UCSD-AML1 (cell line): ENCODE data around the gene TAS1R2.
"Not testable (repeated sequence)": the region's sequence is repeated elsewhere in the genome, so short reads cannot be mapped to it uniquely, and the experiment has no call there.

Experiments
- DNase-seq: peaks from one replicate; lab custom pipeline; 2025; ENCODE audit not compliant: unreplicated experiment; lab: John Stamatoyannopoulos, UW

Gene TAS1R2

DNA sequence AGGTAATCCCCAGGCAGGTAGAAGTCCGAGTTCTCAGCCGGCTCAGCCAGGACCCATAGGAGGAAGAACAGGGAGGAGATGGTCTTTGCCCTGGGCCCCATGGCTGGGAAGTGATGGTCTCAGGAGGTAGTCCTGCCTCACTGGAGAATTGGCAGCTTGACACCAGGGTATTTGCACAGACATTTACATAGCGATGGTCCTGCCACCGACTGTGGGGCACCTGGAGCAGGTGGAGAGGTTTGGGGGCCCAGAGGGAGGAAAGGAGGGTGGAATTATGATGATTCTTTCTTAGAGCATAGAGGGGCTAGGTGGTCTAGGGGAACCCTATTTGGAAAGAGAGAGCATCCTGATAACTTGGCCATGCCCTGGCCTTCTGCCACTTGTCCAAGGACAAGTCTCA is at the start of gene TAS1R2:
Gene TAS1R2 (minus strand): TSS at position 101 of the 400 bp plus-strand sequence. CDS start 0 bp downstream, at position 101.
- no peak for DNase-seq

DNA sequence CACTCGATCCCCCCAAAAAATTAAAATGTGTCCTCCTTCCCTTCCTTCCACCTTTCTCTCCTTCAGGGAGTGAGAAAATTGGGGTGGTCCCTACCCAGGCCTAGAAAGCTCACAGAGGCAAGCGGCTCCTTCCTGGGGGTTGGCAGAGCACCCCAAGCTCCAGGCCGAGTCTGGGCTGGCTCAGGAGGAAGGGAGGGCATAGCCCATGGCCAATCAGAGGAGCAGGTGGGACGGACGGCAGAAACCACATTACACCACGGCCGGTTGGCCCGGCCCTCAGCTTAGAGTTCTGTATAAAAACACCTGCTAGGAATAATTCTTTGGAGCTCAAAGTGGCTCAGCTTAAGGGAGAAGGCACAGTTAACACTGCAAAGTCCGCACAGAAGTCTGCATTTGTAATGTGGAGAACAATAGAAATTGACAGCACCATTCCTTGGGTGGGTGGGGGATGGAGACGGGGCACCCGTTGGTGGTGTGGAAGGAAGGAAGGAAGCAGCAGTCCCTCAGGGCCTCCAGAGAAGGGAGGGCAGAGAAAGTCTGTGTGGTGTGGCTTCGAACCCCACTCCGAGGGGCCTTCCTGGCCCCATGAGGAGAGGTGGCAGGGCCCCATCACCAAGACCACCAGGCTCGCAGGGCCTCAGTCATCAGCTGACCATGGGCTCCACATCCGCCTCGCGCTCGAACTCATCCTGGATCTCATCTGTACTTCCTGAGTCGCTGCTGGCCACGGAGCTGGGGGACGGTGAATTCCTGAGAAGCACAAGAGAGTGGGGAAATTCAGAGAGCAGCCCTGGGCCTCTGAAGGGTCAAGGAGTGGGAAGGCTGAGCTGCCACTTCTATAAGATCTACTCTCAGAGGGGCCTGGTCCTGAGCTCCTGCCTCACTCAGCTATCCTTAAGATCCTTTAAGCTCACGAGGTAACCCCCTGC is 48.7 kb upstream of the TAS1R2 start:
- DNase-seq = peak; percentile 75

DNA sequence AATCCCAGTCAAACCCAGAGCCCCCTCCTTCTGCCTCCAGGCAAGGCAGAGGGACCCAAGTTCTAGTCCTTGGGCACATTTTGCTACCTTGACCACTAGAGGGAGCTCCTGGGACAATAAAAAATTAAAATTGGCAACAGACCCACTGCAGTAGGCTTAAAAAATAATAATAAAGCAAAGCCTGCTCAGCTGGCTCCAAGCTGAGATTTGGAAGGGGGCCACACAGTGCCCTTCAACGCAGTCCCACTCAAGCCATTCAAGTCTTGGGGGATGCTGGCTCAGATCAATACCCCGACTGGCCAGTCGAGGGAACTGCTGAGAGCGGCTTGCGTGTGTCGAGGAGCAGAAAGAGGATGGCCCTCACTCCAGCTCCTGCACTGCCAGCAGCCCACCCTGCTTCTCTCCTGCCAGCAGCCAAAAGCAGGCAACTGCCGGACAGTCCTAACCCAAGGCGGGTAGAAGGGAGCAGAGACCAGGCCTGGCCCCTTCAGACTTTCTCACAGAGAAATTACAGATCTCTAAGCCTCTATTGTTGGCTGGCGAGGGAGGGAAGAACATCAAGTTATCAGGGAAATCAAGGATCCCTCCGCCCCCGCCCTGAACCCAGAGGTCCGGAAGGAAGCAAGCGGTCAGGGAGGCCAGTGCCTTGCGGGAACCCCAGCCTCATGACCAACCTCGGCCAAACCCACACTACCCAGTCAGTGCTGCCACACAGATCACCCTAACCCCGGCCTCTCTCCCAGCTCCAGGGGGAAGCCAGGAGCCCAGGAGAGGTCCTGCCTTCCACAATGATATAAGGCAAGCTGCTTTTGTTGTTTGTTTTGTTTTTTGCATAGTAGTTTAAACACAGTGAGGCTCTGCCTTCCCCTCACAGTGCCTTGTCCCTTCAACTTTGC is 47.8 kb upstream of the TAS1R2 start:
- DNase-seq = peak; percentile 83

DNA sequence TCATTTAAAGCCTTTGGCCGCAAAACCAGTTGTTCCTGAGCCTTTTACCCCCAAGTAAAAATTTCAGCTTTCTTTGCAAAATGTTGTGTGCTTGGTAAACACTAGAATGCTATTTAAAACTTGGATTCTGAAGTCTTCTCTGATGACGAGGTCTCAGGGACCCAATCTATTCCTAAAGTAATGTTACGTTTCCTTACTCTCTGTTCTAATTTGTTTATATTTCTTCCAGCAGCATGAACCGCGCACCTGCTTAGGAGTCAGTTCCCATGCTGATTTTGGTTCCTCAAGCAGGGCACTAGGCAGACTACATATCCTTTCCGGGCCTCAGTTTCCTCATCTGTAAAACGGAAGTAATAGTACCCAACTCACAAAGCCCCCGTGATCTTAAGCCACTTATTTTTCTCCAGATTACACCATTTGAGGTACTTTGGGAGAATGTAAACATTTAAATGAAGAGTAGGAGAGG is 43.9 kb upstream of the TAS1R2 start:
- no peak for DNase-seq

DNA sequence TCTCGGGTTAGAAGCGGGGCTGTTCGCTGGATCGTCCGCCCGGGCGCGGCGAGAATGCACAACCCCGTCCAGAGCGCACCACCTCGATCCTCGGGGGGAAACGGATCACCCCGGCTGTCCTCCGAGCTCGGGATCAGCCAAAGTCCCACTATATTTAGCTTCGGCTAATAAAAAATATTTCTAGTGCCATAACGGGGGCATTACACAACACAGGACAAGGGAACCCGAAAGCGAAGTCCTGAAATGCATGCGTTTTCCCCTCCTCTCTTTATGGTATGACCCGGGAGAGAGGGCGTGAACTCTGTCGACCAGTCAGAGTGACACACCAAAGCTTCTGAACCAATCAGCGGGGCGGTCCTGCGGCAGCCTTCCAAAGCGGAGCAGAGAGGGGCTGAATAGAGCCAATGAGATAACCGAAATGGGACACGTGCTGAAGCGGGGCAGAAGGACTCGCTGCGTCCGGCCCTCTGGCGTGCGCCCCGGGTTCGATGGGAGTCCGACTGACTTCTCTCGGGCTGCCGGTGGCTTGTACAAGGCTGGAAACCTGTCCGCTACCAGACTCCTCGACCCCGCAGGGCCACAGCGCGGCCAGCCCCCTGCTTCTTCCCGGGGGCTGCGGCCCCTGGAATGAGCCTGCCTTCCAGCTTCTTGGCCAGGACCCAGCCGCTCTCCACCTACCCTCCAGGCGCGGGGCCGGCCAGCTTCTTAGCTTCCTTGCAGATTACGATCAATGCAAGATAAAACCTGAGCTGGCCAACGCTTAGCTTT is 43.2 kb upstream of the TAS1R2 start, which contains the start of gene ALDH4A1:
Gene ALDH4A1 (minus strand): TSS at position 33 of the 768 bp plus-strand sequence. CDS start 32 bp downstream, at position 1.
- DNase-seq = peak; percentile 93

DNA sequence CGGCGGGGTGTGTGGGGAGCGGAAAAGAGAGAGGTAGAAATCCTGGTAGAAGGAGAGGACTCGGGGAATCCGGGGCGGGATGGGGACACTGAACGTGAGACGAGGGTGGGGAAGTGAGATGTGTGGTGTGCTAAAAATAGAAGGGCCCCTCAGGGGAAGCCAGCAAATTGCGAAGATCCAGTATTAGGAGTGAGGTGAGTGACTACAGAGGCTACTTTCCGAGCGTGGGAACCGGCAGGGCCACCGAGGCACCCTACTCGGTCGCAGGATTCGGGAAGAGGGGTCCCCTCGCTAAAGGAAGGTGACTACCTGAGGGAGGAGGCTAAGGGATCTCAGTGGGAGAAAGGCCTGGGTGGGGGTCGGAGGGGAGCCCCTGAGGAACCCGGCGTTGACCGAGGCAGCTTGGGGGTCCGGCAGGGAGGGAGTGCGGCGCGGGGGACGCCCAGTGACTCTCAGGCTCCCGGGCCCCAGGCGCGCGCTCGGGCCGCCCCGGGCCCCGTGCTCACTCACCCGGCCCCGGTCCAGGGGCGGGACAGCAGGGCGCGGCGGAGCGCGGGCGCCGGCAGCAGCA is 42.6 kb upstream of the TAS1R2 start:
- DNase-seq = peak; percentile 44

DNA sequence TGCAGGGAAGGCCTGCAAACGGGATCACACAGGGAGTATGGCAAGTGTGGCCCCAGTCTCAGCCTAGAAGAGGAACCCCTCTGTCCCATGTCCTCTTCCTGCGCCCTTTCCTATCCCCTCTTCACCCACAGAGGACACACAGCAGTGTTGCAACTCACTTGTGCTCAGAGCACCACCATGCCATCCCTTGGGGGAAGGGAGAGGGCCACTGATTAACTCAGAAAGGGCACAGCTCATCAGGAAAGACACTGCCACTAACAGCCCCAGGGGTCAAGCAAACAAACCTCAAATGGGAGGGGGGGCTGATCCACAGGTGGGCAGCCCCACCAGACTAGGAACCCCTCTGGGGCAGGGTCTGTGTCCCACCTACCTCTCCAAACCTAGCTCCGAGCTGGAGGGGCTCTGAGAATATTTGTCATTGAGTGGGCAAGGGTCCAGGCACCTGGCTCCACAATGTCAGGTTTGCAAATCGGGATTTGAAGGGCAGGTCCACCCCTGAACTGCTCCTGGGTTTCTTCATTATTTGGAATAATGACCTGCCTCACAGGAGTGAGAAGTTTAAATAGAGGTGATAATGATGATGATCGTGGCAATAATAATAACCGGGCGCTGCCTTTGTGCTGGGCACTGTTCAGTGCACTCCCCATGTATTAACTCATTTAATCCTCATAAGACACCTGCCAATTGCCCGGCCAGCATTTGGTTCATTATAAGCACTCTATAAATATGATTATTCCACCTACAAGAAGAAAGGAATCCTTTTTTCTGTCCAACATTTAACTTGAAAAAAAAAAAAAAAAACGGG is 41.9 kb upstream of the TAS1R2 start:
- DNase-seq = no peak

DNA sequence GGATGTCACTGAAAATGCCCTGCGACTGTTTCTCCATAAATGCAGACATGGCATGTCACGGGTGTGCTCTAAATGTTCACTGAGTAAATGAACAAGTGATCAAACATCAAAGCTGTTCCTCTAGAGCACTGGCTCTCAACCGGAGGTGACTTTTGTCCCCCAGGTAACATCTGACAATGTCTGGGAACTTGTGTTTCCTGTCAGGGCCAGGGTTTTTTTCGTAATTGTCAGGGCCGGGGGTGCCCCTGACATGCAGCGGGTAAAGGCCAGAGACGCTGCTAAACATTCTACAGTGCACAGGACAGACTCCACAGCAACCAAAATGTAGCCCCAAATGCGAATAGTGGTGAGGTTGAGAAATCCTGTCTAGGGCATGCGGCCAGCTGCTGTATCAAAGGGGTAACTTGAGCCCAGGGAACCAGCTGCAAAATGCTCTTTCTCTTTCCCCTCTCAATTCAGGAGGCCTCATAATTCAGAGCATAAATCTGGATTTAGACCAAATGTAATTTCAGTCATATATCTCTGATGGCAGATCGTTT is 40.9 kb upstream of the TAS1R2 start:
- no peak for DNase-seq

DNA sequence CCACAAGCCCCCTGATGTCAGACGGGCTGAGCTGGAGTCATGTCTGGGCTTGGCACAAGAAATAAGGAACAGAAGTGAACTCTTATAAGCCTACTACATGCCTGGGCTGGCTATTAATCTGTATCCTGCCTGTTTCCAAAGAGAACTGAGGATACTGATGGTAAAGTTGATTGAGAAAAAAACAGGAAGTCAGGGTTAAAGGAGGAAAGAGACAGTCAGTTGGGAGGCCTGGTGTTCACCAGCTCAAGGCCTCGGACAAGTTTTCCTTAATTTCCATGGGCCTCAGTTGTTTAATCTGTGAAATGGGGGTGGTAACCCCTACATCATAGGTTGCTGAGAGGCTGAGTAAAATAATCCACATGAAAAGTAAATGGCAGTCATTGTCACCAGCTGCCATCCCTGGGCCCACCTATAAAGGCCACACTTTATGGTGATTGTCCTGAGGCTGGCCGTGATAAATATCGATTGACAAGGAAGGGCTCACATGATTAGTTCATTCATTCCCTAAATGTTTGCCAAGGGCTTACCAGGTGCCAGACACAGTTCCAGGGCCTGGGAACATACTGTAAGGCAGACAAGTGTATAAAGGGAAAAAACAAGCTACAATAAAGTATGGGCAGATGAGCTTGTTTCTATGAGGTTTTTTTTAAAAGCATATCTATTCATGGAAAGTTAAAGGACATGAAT is 40.0 kb upstream of the TAS1R2 start:
- DNase-seq = no peak

DNA sequence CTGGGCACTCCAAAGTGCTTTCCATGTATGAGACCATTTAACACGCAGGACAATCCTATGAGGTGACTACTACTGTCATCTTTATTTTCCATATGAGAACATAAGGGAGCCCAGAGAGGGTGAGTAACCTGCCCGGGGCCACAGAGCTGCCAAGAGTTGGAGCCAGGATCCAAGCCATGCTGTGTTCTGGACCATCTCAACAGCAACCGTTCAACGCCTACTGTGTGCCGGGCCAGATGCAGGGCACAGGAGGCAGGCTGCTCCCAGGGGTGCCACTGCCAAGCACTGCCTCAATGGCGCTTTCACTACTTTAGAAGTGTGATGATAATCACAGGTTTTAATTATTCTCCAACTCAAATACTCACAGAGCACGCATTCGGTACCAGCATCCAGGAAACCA is 39.1 kb upstream of the TAS1R2 start:
- DNase-seq = no peak

DNA sequence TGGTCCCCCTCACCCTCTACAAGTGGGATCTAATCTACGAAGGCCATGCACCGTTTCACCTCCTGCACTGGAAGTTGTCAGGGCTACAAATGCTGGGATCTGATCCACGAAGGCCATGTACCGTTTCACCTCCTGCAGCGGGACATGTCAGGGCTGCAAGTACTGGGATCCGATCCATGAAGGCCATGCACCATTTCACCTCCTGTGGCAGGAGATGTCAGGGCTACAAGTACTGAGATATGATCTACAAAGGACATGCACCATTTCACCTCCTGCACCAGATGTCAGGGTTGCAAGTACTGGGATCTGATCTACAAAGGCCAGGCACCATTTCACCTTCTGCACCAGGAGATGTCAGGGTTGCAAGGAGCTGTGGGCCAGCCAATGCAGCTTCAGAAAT is 35.9 kb upstream of the TAS1R2 start:
- no peak for DNase-seq

DNA sequence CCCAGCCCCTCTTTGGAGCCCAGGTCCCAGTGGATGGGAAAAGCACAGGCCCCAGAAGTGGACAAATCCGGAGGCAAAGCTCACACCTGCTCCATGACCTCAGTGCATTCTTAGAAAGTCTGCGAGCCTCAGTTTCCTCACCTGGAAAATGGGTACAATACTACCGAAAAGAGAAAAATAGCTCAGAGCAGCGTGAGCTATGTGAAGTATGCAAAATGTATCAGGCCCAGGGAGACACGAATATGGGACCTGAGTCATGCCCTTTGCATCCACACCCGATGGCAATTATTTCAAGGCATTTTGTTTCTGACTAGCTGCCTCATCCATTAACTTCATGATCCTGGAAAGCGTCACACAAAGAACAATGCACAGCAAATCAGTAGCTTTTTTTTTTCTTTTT is 33.7 kb upstream of the TAS1R2 start:
- DNase-seq = no peak

DNA sequence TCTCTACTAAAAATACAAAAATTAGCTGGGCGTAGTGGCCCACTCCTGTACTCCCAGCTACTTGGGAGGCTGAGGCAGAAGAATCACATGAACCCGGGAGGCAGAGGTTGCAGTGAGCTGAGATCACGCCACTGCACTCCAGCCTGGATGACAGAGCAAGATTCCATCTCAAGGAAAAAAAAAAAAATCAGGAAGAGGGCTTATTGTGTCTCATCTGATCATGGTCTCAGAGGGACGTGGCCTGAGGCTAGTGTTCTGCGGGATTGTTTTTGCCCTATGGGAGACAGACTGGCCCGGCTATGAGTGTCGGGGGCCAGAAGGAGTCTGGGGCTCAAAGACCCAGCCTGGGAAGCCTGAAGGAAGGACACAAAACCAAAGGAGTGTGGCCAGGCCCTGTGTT is 32.4 kb upstream of the TAS1R2 start:
- not testable (repeated sequence) for DNase-seq

DNA sequence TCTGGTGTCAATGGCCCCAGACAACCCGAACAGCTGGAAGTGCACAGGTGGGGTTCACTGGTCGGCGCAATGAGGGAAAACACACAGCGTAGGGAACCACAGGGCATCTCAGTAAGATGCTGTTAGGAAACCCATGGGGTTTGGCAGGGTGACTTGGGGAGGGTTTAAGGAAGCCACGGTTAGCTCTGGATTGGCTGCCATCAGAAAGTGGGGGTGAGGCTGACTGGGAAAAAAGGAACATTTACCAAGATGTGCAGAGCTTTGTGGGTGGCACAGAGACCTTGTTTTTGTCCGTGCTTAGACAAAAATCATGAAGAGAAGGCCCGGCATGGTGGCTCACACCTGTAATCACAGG is 31.9 kb upstream of the TAS1R2 start:
- DNase-seq = no peak

DNA sequence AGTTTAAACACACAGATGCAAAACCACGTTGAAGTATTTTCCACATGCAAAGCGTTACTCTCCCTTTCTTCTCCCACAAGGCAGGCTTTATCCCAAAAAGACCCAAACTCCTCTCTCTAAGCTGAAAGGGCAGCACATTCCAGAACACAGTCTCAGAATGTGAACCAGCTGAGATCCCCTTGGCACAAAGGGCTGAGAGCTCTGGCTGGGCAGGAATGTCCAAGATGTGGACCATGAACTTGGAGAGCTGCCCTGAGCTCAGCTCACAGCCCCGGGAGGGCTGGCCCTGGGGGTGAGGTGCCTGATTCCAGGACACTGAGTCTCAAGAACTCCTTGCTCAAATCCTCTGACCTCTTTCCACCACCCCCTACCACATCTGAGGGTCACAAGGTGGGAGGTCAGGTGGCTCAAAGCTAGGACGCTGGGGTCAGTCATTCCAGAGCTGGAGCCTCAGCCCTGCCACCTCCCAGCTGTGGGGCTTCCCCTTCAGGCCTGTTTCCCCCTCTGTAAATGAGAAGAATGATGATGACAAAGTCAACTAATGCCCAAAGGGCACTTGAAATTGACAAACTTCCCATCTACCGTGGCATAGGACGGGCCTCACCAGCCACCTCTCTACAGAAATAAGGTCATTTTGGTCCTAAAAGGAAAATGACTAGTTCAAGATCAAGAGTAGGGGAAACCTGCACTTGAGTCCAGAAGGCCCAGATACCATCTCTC is 31.4 kb upstream of the TAS1R2 start:
- DNase-seq = no peak

DNA sequence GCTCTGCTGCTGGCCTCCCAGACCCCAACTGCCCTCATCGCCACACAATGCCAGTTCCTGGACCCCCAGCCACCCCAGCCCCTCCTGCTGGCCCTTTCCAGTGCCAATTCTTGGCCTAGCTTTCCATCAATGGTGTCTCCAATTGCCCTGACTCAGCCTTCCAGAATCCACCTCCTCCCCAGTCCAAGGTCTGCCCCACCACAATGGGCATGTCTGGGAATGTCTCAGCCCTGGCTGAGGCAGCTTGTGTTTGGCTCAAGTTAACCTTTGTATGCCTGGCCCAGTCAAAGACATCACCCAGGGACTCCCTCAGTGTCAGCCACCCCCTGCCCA is 26.5 kb upstream of the TAS1R2 start:
- DNase-seq = no peak

DNA sequence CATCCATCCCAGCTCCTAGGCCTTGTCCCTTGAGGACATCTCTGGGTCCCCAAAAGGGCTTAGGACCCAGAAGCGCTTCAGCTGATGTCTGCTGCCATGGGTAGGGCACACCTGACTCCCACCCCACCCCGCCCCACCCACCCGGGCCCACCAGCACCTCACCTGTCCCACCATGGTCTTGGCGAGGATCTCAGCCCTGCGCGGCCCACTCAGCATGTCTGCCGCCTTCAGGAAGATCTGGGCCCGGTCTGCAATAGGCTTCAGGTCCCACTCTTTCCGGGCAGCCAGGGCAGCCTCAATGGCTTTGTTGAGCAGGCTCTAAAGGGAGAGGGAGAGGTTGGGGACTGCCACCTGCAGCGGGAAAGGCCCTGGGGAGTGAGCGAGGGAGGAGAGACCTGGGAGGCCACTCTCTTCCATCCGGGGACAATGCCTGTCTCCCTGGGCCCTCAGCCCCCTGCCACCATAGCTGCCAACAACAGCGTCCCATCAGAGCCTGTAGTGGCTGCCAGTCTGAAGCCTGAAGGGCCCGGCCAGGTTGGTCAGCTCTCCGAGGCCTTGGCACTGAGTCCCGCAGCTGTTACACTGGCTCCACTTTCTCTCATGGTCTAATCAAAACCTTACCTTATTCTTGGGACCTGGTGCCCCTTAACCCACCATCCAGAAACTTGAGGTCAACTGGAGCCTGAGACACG is 26.0 kb upstream of the TAS1R2 start:
- no peak for DNase-seq

DNA sequence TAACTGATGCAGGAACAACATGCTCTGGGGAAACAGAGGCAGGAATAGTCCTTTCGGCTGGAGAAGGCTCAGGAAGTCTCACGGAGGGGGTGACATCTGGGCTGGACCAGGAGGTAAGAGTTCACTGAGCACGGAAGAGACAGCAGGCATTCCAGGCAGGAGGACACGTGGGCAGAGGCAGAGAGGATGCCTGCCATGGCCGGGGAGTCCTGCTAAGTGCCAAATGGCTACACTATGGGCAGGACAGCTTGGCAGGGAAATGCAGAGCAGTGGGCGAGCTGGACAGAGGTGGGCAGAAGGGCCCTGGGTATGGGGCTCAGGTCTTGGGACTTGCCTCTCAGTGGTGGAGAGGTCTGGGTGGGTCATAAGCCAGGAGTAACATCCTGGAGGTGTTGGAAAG is 25.3 kb upstream of the TAS1R2 start:
- no peak for DNase-seq
